Esophagus squamous epithelium (tissue), 4 donors: ENCODE data around the gene NUBP2.

ENCODE experiments used
- POLR2A ChIP-seq, 4 donors: fragments of 450-650 bp; IDR thresholded peaks; one replicate each; pipeline ENCODE4 v1.6.1; 2017; ENCODE audit warnings: antibody characterized with exemption in 4 of 4, mild to moderate bottlenecking in 4 of 4, moderate library complexity in 3 of 4
- TF ChIP-seq, protein P1 (sequence below), 6 experiments: fragments of 450-650 bp in 4 of 6; fragments of 200-600 bp in 2 of 6; sonication (generic) in 2 of 6; IDR thresholded peaks; one replicate each; pipeline ENCODE4 v1.5.1; 2016 to 2019; ENCODE audit warnings: antibody characterized with exemption in 6 of 6, mild to moderate bottlenecking in 4 of 6, moderate library complexity in 4 of 6

DNA sequence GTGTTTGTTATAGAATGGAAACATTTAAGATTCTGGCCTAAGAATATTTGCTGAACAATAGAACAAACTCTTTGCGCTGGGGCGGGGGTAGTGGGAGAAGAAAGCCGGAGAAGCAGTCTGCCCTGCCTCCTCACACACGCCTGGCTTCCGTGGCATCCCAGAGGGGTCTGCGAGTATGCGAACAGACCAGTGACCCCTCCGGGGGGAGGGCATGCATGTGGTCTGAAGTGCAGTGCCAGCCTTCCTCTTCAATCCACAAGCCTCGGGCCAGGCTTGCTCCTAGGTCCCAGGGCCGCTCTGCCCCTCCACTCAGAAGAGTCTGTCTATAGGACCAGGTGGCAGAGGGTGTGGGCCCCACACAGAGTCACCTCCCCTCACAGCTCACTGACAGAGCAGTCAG, 24.9 kb downstream of the NUBP2 start:
- TF ChIP-seq, protein P1, sequence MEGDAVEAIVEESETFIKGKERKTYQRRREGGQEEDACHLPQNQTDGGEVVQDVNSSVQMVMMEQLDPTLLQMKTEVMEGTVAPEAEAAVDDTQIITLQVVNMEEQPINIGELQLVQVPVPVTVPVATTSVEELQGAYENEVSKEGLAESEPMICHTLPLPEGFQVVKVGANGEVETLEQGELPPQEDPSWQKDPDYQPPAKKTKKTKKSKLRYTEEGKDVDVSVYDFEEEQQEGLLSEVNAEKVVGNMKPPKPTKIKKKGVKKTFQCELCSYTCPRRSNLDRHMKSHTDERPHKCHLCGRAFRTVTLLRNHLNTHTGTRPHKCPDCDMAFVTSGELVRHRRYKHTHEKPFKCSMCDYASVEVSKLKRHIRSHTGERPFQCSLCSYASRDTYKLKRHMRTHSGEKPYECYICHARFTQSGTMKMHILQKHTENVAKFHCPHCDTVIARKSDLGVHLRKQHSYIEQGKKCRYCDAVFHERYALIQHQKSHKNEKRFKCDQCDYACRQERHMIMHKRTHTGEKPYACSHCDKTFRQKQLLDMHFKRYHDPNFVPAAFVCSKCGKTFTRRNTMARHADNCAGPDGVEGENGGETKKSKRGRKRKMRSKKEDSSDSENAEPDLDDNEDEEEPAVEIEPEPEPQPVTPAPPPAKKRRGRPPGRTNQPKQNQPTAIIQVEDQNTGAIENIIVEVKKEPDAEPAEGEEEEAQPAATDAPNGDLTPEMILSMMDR (IDR thresholded peaks at IDR 0.05) = no peak
- TF ChIP-seq POLR2A (IDR thresholded peaks at IDR 0.05) = no peak
